Fibroblast of mammary gland (primary cell): ENCODE measurements around the gene PPT1.
A peak's percentile ranks its signal among the peaks of the same experiment; 100 is the strongest.

Source experiments
- DNase-seq: peaks from one replicate; pipeline ENCODE4 v3.0.0-alpha.2; 2010; ENCODE audit warnings: low read depth
- H3K4me3 ChIP-seq: 2 replicates; pipeline ENCODE4 v1.5.1; 2011; ENCODE audit warnings: low read depth, mild to moderate bottlenecking, low read length, moderate library complexity; ENCODE audit not compliant: control insufficient read depth
- CTCF ChIP-seq: conservative IDR thresholded peaks from 2 replicates; pipeline ENCODE4 v1.5.1; 2011; ENCODE audit warnings: low read depth, low read length, inconsistent platforms; ENCODE audit not compliant: control insufficient read depth, insufficient read depth

Gene PPT1

GRCh38 chr1:40132383-40133311 is 35.6 kb upstream of the PPT1 start:
- no peak for DNase-seq
- no peak for TF ChIP-seq CTCF
- H3K4me3 ChIP-seq, result peak overlapping the region; percentile 12

- no peak for DNase-seq
- no peak overlapping the region for H3K4me3 ChIP-seq
- no peak for TF ChIP-seq CTCF
These were observed 33.8 kb upstream of the PPT1 start for GRCh38 chr1:40130892-40131291.

GRCh38 chr1:40122855-40123254 is 25.8 kb upstream of the PPT1 start:
- H3K4me3 ChIP-seq, result no peak overlapping the region
- no peak for DNase-seq
- no peak for TF ChIP-seq CTCF

GRCh38 chr1:40120128-40120527 is 23.1 kb upstream of the PPT1 start:
- no peak for TF ChIP-seq CTCF
- no peak overlapping the region for H3K4me3 ChIP-seq
- no peak for DNase-seq

- H3K4me3 ChIP-seq, result no peak overlapping the region
- TF ChIP-seq CTCF, result no peak
- DNase-seq, result no peak
These were observed 17.3 kb upstream of the PPT1 start for GRCh38 chr1:40114400-40114799.

GRCh38 chr1:40110389-40110788 is 13.3 kb upstream of the PPT1 start:
- no peak for DNase-seq
- no peak overlapping the region for H3K4me3 ChIP-seq
- TF ChIP-seq CTCF, result no peak
